Keratinocyte (primary cell): ENCODE data around the gene PIK3AP1. TPM values are rescaled to one million over a fixed set of nuclear protein-coding genes. Genes with fewer than 3 reads are reported as not detected.

Experiments used
- DNase-seq: peaks from one replicate; pipeline ENCODE4 v3.0.0-alpha.2; 2011; ENCODE audit warnings: low read depth, missing footprints, low spot score
- FAIRE-seq: peaks from 2 replicates; lab custom pipeline; 2011; peaks lifted over from hg19 to GRCh38; lab: Jason Lieb, UNC
- H2AFZ ChIP-seq: 2 replicates; pipeline ENCODE4 v1.6.0; 2012; ENCODE audit warnings: low read length, control low read depth, inconsistent platforms; ENCODE audit not compliant: control insufficient read depth
- H3K27ac ChIP-seq: 2 replicates; pipeline ENCODE4 v1.5.1; 2011; ENCODE audit warnings: low read length; ENCODE audit not compliant: control insufficient read depth, insufficient read depth
- H3K27me3 ChIP-seq: 3 replicates; pipeline ENCODE4 v1.6.0; 2011; ENCODE audit warnings: low read length; ENCODE audit not compliant: control insufficient read depth, insufficient read depth; ENCODE audit errors: extremely low read depth
- H3K36me3 ChIP-seq, 2 experiments: 2 replicates in 1 of 2; 3 replicates in 1 of 2; pipeline ENCODE4 v1.5.1; 2011; ENCODE audit warnings: low read length in 2 of 2, mild to moderate bottlenecking in 1 of 2; ENCODE audit not compliant: control insufficient read depth in 2 of 2, insufficient read depth in 2 of 2; ENCODE audit errors: extremely low read depth in 1 of 2
- H3K4me1 ChIP-seq: 3 replicates; pipeline ENCODE4 v1.5.1; 2011; ENCODE audit warnings: low read length; ENCODE audit not compliant: control insufficient read depth, insufficient read depth; ENCODE audit errors: extremely low read depth
- H3K4me2 ChIP-seq: 3 replicates; pipeline ENCODE4 v1.6.0; 2011; ENCODE audit warnings: low read depth, low read length; ENCODE audit not compliant: control insufficient read depth, insufficient read depth; ENCODE audit errors: extremely low read depth
- H3K4me3 ChIP-seq, 3 experiments: fragments of 200-600 bp in 1 of 3; sonication (generic) in 1 of 3; 2 replicates in 2 of 3; 3 replicates in 1 of 3; pipeline ENCODE4 v1.5.1; 2011 to 2016; ENCODE audit warnings: low read length in 3 of 3, mild to moderate bottlenecking in 3 of 3, control low read depth in 2 of 3, inconsistent platforms in 1 of 3, low read depth in 1 of 3, mixed read lengths in 1 of 3, mixed run types in 1 of 3, moderate library complexity in 1 of 3; ENCODE audit not compliant: control insufficient read depth in 2 of 3, insufficient read depth in 2 of 3; ENCODE audit errors: extremely low read depth in 1 of 3
- H3K79me2 ChIP-seq: 2 replicates; pipeline ENCODE4 v1.6.0; 2012; ENCODE audit warnings: low read length; ENCODE audit not compliant: control insufficient read depth, insufficient read depth
- H3K9ac ChIP-seq: 3 replicates; pipeline ENCODE4 v1.6.0; 2011; ENCODE audit warnings: low read length; ENCODE audit not compliant: control insufficient read depth, insufficient read depth; ENCODE audit errors: extremely low read depth
- H3K9me1 ChIP-seq: 3 replicates; pipeline ENCODE4 v1.6.0; 2011; ENCODE audit warnings: low read length; ENCODE audit not compliant: control insufficient read depth, insufficient read depth; ENCODE audit errors: extremely low read depth
- H3K9me3 ChIP-seq: 2 replicates; pipeline ENCODE4 v1.5.1; 2012; ENCODE audit warnings: low read depth, low read length; ENCODE audit not compliant: control insufficient read depth
- H4K20me1 ChIP-seq: 3 replicates; pipeline ENCODE4 v1.6.0; 2011; ENCODE audit warnings: low read length; ENCODE audit not compliant: control insufficient read depth, insufficient read depth; ENCODE audit errors: extremely low read depth
- CTCF ChIP-seq, 3 experiments: IDR thresholded peaks in 1 of 3; conservative IDR thresholded peaks in 1 of 3; optimal IDR thresholded peaks in 1 of 3; 2 replicates in 2 of 3; 3 replicates in 1 of 3; pipeline versions ENCODE3 to v1.5.1; 2011; ENCODE audit warnings: low read length in 3 of 3, mild to moderate bottlenecking in 3 of 3, moderate library complexity in 2 of 3, control low read depth in 1 of 3, inconsistent platforms in 1 of 3; ENCODE audit not compliant: insufficient read depth in 2 of 3; ENCODE audit errors: extremely low read depth in 1 of 3
- EZH2 ChIP-seq: IDR thresholded peaks from one replicate; pipeline ENCODE4 v1.6.1; 2012; ENCODE audit warnings: inconsistent platforms, mild to moderate bottlenecking, low read length, moderate library complexity
- dilution Hi-C: fragments of 300-500 bp; cut with MboI; formaldehyde crosslinking; loops from one replicate; pipeline ENCODE4 v1.7.0; 2020; ENCODE audit warnings: low sequenced_read_pairs; ENCODE audit not compliant: extremely low pct_ligation_motif_present
- polyA plus RNA-seq, 5 experiments: library from polyadenylated mRNA; depleted of rRNA in 3 of 5; stranded (reverse) in 3 of 5; stranded (forward) in 1 of 5; unstranded in 1 of 5; fragments of >200 nt; gene quantifications; 1 replicate in 1 of 5; 2 replicates in 3 of 5; 3 replicates in 1 of 5; pipeline versions ENCODE4 v1.2.1 to v1.2.3, GENCODE V29; 2011 to 2012; ENCODE audit warnings: missing spikeins in 2 of 5, low read depth in 1 of 5, low replicate concordance in 1 of 5

PIK3AP1 gene
- polyA plus RNA-seq, 1 donor (not counting 4 experiments of a cell fraction or from before 2014, with no cell fraction given): not detected

- Histone ChIP-seq H2AFZ (no peak overlapping the region), H3K4me2 (no peak overlapping the region), H4K20me1 (no peaks in the 10 kb centered on the region), H3K4me3 (no peak overlapping the region), H3K9me3 (no peaks in the 10 kb centered on the region), H3K4me1 (no peaks in the 10 kb centered on the region), H3K27ac (no peak overlapping the region), H3K36me3 (no peaks in the 10 kb centered on the region), H3K9ac (no peak overlapping the region), H3K79me2 (no peaks in the 10 kb centered on the region), H3K9me1 (no peaks in the 10 kb centered on the region), H3K27me3 (no peaks in the 10 kb centered on the region)
- dilution Hi-C loops: no loop called here
- no peak for TF ChIP-seq EZH2
- no peak for TF ChIP-seq CTCF (optimal IDR thresholded peaks at IDR 0.05 in 1 of 3, IDR thresholded peaks at IDR 0.05 in 1 of 3, conservative IDR thresholded peaks at IDR 0.05 in 1 of 3; ENCODE audit: extremely low read depth in 1 of 3, insufficient read depth in 2 of 3, low read length in 3 of 3)
- FAIRE-seq (no peak), DNase-seq (no peak)
Observed at GRCh38 chr10:96712662-96713271, 7.5 kb downstream of the PIK3AP1 start.

GRCh38 chr10:96711048-96711728 lies 9.1 kb downstream of the PIK3AP1 start:
- dilution Hi-C loops: no loop called here
- DNase-seq: no peak
- no peak overlapping the region for H2AFZ ChIP-seq
- H3K36me3 ChIP-seq: no peaks in the 10 kb centered on the region
- no peak overlapping the region for H3K4me2 ChIP-seq
- no peak overlapping the region for H3K9ac ChIP-seq
- no peaks in the 10 kb centered on the region for H3K27me3 ChIP-seq
- H4K20me1 ChIP-seq: no peaks in the 10 kb centered on the region
- H3K4me1 ChIP-seq: no peaks in the 10 kb centered on the region
- H3K79me2 ChIP-seq: no peaks in the 10 kb centered on the region
- H3K9me3 ChIP-seq: no peaks in the 10 kb centered on the region
- no peak for TF ChIP-seq EZH2
- no peak for TF ChIP-seq CTCF (optimal IDR thresholded peaks at IDR 0.05 in 1 of 3, IDR thresholded peaks at IDR 0.05 in 1 of 3, conservative IDR thresholded peaks at IDR 0.05 in 1 of 3; ENCODE audit: extremely low read depth in 1 of 3, insufficient read depth in 2 of 3, low read length in 3 of 3)
- no peak for FAIRE-seq
- no peak overlapping the region for H3K4me3 ChIP-seq
- H3K27ac ChIP-seq: no peak overlapping the region
- no peaks in the 10 kb centered on the region for H3K9me1 ChIP-seq
